HepG2 (cell line): ENCODE results near the gene ATP6V1G2. TPM values are rescaled to one million over a fixed set of nuclear protein-coding genes. Genes with fewer than 3 reads are reported as not detected.

Source experiments
- ARNT ChIP-seq: fragments of 450-650 bp; IDR thresholded peaks from 2 replicates; pipeline ENCODE4 v1.6.1; 2017
- ETV5 ChIP-seq: IDR thresholded peaks from 2 replicates; pipeline ENCODE4 v1.6.1; 2018; ENCODE audit warnings: missing biosample characterization, missing genetic modification reagents, inconsistent platforms, borderline replicate concordance
- IRX3 ChIP-seq: sonication (generic); formaldehyde crosslinking; IDR thresholded peaks from 2 replicates; pipeline ENCODE4 v1.8.1; 2023; ENCODE audit warnings: mild to moderate bottlenecking, low read depth, missing genetic modification reagents, borderline replicate concordance
- JDP2 ChIP-seq: sonication (generic); formaldehyde crosslinking; IDR thresholded peaks from 2 replicates; pipeline ENCODE4 v1.8.1; 2022; ENCODE audit warnings: missing genetic modification reagents, borderline replicate concordance
- KAT7 ChIP-seq: IDR thresholded peaks from 2 replicates; pipeline ENCODE4 v1.6.1; 2018; ENCODE audit warnings: borderline replicate concordance, missing compliant biosample characterization
- RFXAP ChIP-seq: sonication (generic); formaldehyde crosslinking; IDR thresholded peaks from 2 replicates; pipeline ENCODE4 v1.4.0; 2020; ENCODE audit warnings: missing genetic modification reagents, borderline replicate concordance
- SOX13 ChIP-seq, 3 experiments: fragments of 450-650 bp in 1 of 3; sonication (generic) in 1 of 3; formaldehyde crosslinking in 1 of 3; IDR thresholded peaks in 2 of 3; conservative IDR thresholded peaks in 1 of 3; 2 replicates each; pipeline versions ENCODE4 v1.5.0 to v1.6.1; 2016 to 2020; ENCODE audit warnings: antibody characterized with exemption in 1 of 3, mild to moderate bottlenecking in 1 of 3, missing compliant biosample characterization in 1 of 3, missing genetic modification reagents in 1 of 3, moderate library complexity in 1 of 3
- ZFP36L2 ChIP-seq: sonication (generic); formaldehyde crosslinking; IDR thresholded peaks from 2 replicates; pipeline ENCODE4 v1.4.0; 2020; ENCODE audit warnings: missing genetic modification reagents
- ZNF124 ChIP-seq: sonication (generic); formaldehyde crosslinking; IDR thresholded peaks from 2 replicates; pipeline ENCODE4 v1.4.0; 2020; ENCODE audit warnings: missing genetic modification reagents
- ZNF234 ChIP-seq: sonication (generic); formaldehyde crosslinking; conservative IDR thresholded peaks from 2 replicates; pipeline ENCODE4 v1.5.1; 2020; ENCODE audit warnings: mild to moderate bottlenecking, missing genetic modification reagents
- ZNF572 ChIP-seq: sonication (generic); formaldehyde crosslinking; IDR thresholded peaks from 2 replicates; pipeline ENCODE4 v1.5.1; 2020; ENCODE audit warnings: mild to moderate bottlenecking, missing genetic modification reagents
- ZNF616 ChIP-seq: sonication (generic); formaldehyde crosslinking; IDR thresholded peaks from 2 replicates; pipeline ENCODE4 v1.5.0; 2020; ENCODE audit warnings: low read depth, mild to moderate bottlenecking, missing genetic modification reagents
- ZNF644 ChIP-seq: IDR thresholded peaks from 2 replicates; pipeline ENCODE4 v1.6.1; 2016; ENCODE audit warnings: low read depth
- ZNF646 ChIP-seq: sonication (generic); formaldehyde crosslinking; IDR thresholded peaks from 2 replicates; pipeline ENCODE4 v1.9.0; 2021; ENCODE audit warnings: mild to moderate bottlenecking, missing genetic modification reagents
- ZNF772 ChIP-seq: sonication (generic); formaldehyde crosslinking; IDR thresholded peaks from 2 replicates; pipeline ENCODE4 v1.5.0; 2020; ENCODE audit warnings: mild to moderate bottlenecking, missing genetic modification reagents
- polyA plus RNA-seq, 8 experiments: library from polyadenylated mRNA; depleted of rRNA in 3 of 8; stranded (reverse) in 7 of 8; unstranded in 1 of 8; fragments of >200 nt; fragmentation: Illumina TruSeq in 4 of 8; extraction: Trizol in 4 of 8; gene quantifications; 2 replicates each; pipeline versions ENCODE4 v1.2.1 to v1.2.3, GENCODE V29; 2011 to 2016; ENCODE audit warnings: low read depth in 4 of 8, missing spikeins in 1 of 8, mixed read lengths in 1 of 8; ENCODE audit not compliant: insufficient read depth in 1 of 8
- total RNA-seq, 5 experiments: library from RNA; depleted of rRNA; stranded (reverse); fragments of >200 nt; fragmentation: Illumina TruSeq; extraction: Trizol; gene quantifications; 2 replicates each; pipeline ENCODE4 v1.2.3, GENCODE V29; 2016; ENCODE audit warnings: low read depth in 1 of 5
- TF ChIP-seq, protein P1 (sequence below): sonication (generic); formaldehyde crosslinking; IDR thresholded peaks from 2 replicates; pipeline ENCODE4 v1.5.0; 2020; ENCODE audit warnings: missing genetic modification reagents
- TF ChIP-seq, protein P2 (sequence below): sonication (generic); formaldehyde crosslinking; IDR thresholded peaks from 2 replicates; pipeline ENCODE4 v1.4.0; 2020; ENCODE audit warnings: mild to moderate bottlenecking, low read depth, missing genetic modification reagents
- TF ChIP-seq, protein P3 (sequence below): sonication (generic); formaldehyde crosslinking; IDR thresholded peaks from 2 replicates; pipeline ENCODE4 v1.8.0; 2022; ENCODE audit warnings: missing genetic modification reagents, mild to moderate bottlenecking, moderate library complexity, borderline replicate concordance

The ATP6V1G2 gene
- total and polyA plus RNA-seq, 2 of the 13 experiments (the other 11 are each of a cell fraction or from before 2014, with no cell fraction given) = 0.27 to 0.83 TPM

GRCh38 chr6:31580807-31581433, 34.5 kb upstream of the ATP6V1G2 start (continued):
- no peak for TF ChIP-seq IRX3 (CRISPR knock-in tag)
- TF ChIP-seq ZNF772 = peak; percentile 66; the same call in 1 of the 2 replicates
- no peak for TF ChIP-seq KAT7 (CRISPR knock-in tag)
- TF ChIP-seq, protein P1, sequence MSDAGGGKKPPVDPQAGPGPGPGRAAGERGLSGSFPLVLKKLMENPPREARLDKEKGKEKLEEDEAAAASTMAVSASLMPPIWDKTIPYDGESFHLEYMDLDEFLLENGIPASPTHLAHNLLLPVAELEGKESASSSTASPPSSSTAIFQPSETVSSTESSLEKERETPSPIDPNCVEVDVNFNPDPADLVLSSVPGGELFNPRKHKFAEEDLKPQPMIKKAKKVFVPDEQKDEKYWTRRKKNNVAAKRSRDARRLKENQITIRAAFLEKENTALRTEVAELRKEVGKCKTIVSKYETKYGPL (CRISPR knock-in tag) = no peak
- TF ChIP-seq JDP2 (CRISPR knock-in tag) = no peak
- TF ChIP-seq ZNF644 (CRISPR knock-in tag) = no peak
- TF ChIP-seq ZNF572 (CRISPR knock-in tag) = no peak
- no peak for TF ChIP-seq ETV5 (CRISPR knock-in tag)
- TF ChIP-seq ZNF234 = no peak
- TF ChIP-seq, protein P2, sequence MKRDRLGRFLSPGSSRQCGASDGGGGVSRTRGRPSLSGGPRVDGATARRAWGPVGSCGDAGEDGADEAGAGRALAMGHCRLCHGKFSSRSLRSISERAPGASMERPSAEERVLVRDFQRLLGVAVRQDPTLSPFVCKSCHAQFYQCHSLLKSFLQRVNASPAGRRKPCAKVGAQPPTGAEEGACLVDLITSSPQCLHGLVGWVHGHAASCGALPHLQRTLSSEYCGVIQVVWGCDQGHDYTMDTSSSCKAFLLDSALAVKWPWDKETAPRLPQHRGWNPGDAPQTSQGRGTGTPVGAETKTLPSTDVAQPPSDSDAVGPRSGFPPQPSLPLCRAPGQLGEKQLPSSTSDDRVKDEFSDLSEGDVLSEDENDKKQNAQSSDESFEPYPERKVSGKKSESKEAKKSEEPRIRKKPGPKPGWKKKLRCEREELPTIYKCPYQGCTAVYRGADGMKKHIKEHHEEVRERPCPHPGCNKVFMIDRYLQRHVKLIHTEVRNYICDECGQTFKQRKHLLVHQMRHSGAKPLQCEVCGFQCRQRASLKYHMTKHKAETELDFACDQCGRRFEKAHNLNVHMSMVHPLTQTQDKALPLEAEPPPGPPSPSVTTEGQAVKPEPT (CRISPR knock-in tag) = no peak
- no peak for TF ChIP-seq ZNF616 (CRISPR knock-in tag)
- no peak for TF ChIP-seq ZNF124
- no peak for TF ChIP-seq ZFP36L2
- TF ChIP-seq ZNF646 (CRISPR knock-in tag) = 0 out of 2 replicates have a peak, but pooled peaks have one; percentile 18
- TF ChIP-seq, protein P3, sequence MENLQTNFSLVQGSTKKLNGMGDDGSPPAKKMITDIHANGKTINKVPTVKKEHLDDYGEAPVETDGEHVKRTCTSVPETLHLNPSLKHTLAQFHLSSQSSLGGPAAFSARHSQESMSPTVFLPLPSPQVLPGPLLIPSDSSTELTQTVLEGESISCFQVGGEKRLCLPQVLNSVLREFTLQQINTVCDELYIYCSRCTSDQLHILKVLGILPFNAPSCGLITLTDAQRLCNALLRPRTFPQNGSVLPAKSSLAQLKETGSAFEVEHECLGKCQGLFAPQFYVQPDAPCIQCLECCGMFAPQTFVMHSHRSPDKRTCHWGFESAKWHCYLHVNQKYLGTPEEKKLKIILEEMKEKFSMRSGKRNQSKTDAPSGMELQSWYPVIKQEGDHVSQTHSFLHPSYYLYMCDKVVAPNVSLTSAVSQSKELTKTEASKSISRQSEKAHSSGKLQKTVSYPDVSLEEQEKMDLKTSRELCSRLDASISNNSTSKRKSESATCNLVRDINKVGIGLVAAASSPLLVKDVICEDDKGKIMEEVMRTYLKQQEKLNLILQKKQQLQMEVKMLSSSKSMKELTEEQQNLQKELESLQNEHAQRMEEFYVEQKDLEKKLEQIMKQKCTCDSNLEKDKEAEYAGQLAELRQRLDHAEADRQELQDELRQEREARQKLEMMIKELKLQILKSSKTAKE (CRISPR knock-in tag) = 0 out of 2 replicates have a peak, but pooled peaks have one; percentile 14
- no peak for TF ChIP-seq SOX13 (IDR thresholded peaks at IDR 0.05)
- peak in 1 of 2 experiments; percentile 37; a peak in 1 of 4 replicates for TF ChIP-seq SOX13 (CRISPR knock-in tag; conservative IDR thresholded peaks at IDR 0.05 in 1 of 2, IDR thresholded peaks at IDR 0.05 in 1 of 2)
- 0 out of 2 replicates have a peak, but pooled peaks have one; percentile 19 for TF ChIP-seq RFXAP
- no peak for TF ChIP-seq ARNT
